C4-2B (cell line): ENCODE data around the gene FAM186B.

Source experiments
- CTCF ChIP-seq: fragments of 450-650 bp; conservative IDR thresholded peaks from 2 replicates; pipeline ENCODE4 v1.5.1; 2017; ENCODE audit warnings: mild to moderate bottlenecking
- ZFX ChIP-seq: fragments of 450-650 bp; IDR thresholded peaks from 2 replicates; pipeline ENCODE4 v1.6.1; 2017

- TF ChIP-seq CTCF = no peak
- no peak for TF ChIP-seq ZFX
Observed at GRCh38 chr12:49540229-49541139, 65.0 kb downstream of the FAM186B start.
